K562 (cell line): ENCODE measurements around the gene COPS4. TPM values are rescaled to one million over a fixed set of nuclear protein-coding genes. Genes with fewer than 3 reads are reported as not detected.

ENCODE experiments used
- CBX1 ChIP-seq: sonication (generic); IDR thresholded peaks from 2 replicates; pipeline ENCODE4 v1.6.1; 2016; ENCODE audit warnings: antibody characterized with exemption, low read depth, mild to moderate bottlenecking
- HOXB6 ChIP-seq: fragments of 250-450 bp; sonication (Bioruptor Pico); IDR thresholded peaks from 2 replicates; pipeline ENCODE4 v1.5.1; 2022; ENCODE audit warnings: mild to moderate bottlenecking, borderline replicate concordance
- MED1 ChIP-seq: sonication (generic); formaldehyde crosslinking; IDR thresholded peaks from 2 replicates; pipeline ENCODE4 v1.8.1; 2023; ENCODE audit warnings: missing genetic modification reagents, borderline replicate concordance
- NFIX ChIP-seq: fragments of 250-450 bp; sonication (Bioruptor Pico); IDR thresholded peaks from 2 replicates; pipeline ENCODE4 v1.4.0; 2020; ENCODE audit warnings: low read depth, mild to moderate bottlenecking, moderate library complexity
- RCOR1 ChIP-seq, 2 experiments: IDR thresholded peaks; 2 replicates each; pipeline ENCODE4 v1.6.1; 2012; ENCODE audit warnings: low read depth in 2 of 2, low read length in 2 of 2, borderline replicate concordance in 1 of 2, improper control_type of control experiment in 1 of 2
- RFX7 ChIP-seq: fragments of 250-450 bp; sonication (Bioruptor Pico); IDR thresholded peaks from 2 replicates; pipeline ENCODE4 v1.5.1; 2021; ENCODE audit warnings: mild to moderate bottlenecking
- SMARCA4 ChIP-seq: fragments of 450-650 bp; IDR thresholded peaks from 2 replicates; pipeline ENCODE4 v1.6.1; 2016
- SPI1 ChIP-seq: IDR thresholded peaks from 2 replicates; pipeline ENCODE4 v1.6.1; 2011; ENCODE audit warnings: low read depth, low read length, control low read depth, borderline replicate concordance
- SREBF1 ChIP-seq: fragments of 150-350 bp; IDR thresholded peaks from 2 replicates; pipeline ENCODE4 v1.6.1; 2014; ENCODE audit warnings: antibody characterized with exemption, low read depth, low read length, borderline replicate concordance
- ZNF197 ChIP-seq: fragments of 200-800 bp; sonication (Bioruptor generic); IDR thresholded peaks from 2 replicates; pipeline ENCODE4 v1.6.1; 2016; ENCODE audit warnings: low read depth, missing genetic modification characterization, missing compliant biosample characterization
- ZNF280B ChIP-seq: fragments of 250-450 bp; sonication (Bioruptor Pico); IDR thresholded peaks from 2 replicates; pipeline ENCODE4 v1.5.1; 2021; ENCODE audit warnings: mild to moderate bottlenecking
- ZNF311 ChIP-seq: fragments of 250-450 bp; sonication (Bioruptor Pico); IDR thresholded peaks from 2 replicates; pipeline ENCODE4 v1.4.0; 2020; ENCODE audit warnings: mild to moderate bottlenecking, moderate library complexity
- ZNF507 ChIP-seq: conservative IDR thresholded peaks from 2 replicates; pipeline ENCODE4 v1.6.1; 2017; ENCODE audit warnings: missing genetic modification characterization, missing compliant biosample characterization
- ZNF644 ChIP-seq: fragments of 200-800 bp; sonication (Bioruptor generic); IDR thresholded peaks from 2 replicates; pipeline ENCODE4 v1.6.1; 2016; ENCODE audit warnings: low read depth, missing genetic modification characterization, missing compliant biosample characterization
- ZNF764 ChIP-seq: fragments of 250-450 bp; sonication (Bioruptor Pico); IDR thresholded peaks from 2 replicates; pipeline ENCODE4 v1.4.0; 2020; ENCODE audit warnings: low read depth, mild to moderate bottlenecking, moderate library complexity
- ZNF766 ChIP-seq: fragments of 200-800 bp; sonication (Bioruptor generic); conservative IDR thresholded peaks from 2 replicates; pipeline ENCODE4 v1.6.1; 2016; ENCODE audit warnings: missing genetic modification characterization, missing compliant biosample characterization
- ZSCAN29 ChIP-seq: fragments of 450-650 bp; IDR thresholded peaks from 2 replicates; pipeline ENCODE4 v1.6.1; 2017
- ZZZ3 ChIP-seq: fragments of 450-650 bp; IDR thresholded peaks from 2 replicates; pipeline ENCODE4 v1.6.1; 2016; ENCODE audit warnings: antibody characterized with exemption, mild to moderate bottlenecking, moderate library complexity
- polyA plus RNA-seq, 8 experiments: library from polyadenylated mRNA; depleted of rRNA in 4 of 8; stranded (reverse) in 5 of 8; unstranded in 3 of 8; fragments of >200 nt; fragmentation: Nextera tagmentation in 2 of 8; fragmentation: Illumina TruSeq in 1 of 8; extraction: Ambion mirVana in 2 of 8; extraction: Trizol in 1 of 8; gene quantifications; 2 replicates each; pipeline versions ENCODE4 v1.2.1 to v1.2.3, GENCODE V29; 2011 to 2014; ENCODE audit warnings: inconsistent platforms in 1 of 8, missing spikeins in 1 of 8
- total RNA-seq, 7 experiments: library from RNA; depleted of rRNA in 6 of 7; stranded (reverse); fragments of >200 nt in 6 of 7; fragmentation: Illumina TruSeq in 2 of 7; extraction: Trizol in 2 of 7; gene quantifications; 2 replicates each; pipeline versions ENCODE4 v1.2.1 to v1.2.3, GENCODE V29; 2011 to 2021; ENCODE audit warnings: low replicate concordance in 1 of 7
- TF ChIP-seq, protein P1 (sequence below): fragments of 450-650 bp; conservative IDR thresholded peaks from 2 replicates; pipeline ENCODE4 v1.6.1; 2016; ENCODE audit warnings: missing genetic modification characterization, low read depth, mild to moderate bottlenecking, control low read depth, missing compliant biosample characterization
- TF ChIP-seq, protein P2 (sequence below), 2 experiments: fragments of 250-450 bp in 1 of 2; fragments of 450-650 bp in 1 of 2; sonication (Bioruptor Pico) in 1 of 2; IDR thresholded peaks; 2 replicates each; pipeline versions ENCODE4 v1.6.1 to v1.8.0; 2016 to 2021; ENCODE audit warnings: mild to moderate bottlenecking in 2 of 2, moderate library complexity in 2 of 2, missing compliant biosample characterization in 1 of 2, missing genetic modification characterization in 1 of 2
- TF ChIP-seq, protein P3 (sequence below), 2 experiments: IDR thresholded peaks in 1 of 2; conservative IDR thresholded peaks in 1 of 2; 2 replicates each; pipeline ENCODE4 v1.6.1; 2016; ENCODE audit warnings: low read depth in 2 of 2, mild to moderate bottlenecking in 1 of 2, missing compliant biosample characterization in 1 of 2, missing genetic modification characterization in 1 of 2, moderate library complexity in 1 of 2

COPS4 gene
- total and polyA plus RNA-seq, 9 of the 15 experiments (the other 6 are each of a cell fraction or from before 2014, with no cell fraction given): 44.7 to 180 (median 70.9) TPM

DNA sequence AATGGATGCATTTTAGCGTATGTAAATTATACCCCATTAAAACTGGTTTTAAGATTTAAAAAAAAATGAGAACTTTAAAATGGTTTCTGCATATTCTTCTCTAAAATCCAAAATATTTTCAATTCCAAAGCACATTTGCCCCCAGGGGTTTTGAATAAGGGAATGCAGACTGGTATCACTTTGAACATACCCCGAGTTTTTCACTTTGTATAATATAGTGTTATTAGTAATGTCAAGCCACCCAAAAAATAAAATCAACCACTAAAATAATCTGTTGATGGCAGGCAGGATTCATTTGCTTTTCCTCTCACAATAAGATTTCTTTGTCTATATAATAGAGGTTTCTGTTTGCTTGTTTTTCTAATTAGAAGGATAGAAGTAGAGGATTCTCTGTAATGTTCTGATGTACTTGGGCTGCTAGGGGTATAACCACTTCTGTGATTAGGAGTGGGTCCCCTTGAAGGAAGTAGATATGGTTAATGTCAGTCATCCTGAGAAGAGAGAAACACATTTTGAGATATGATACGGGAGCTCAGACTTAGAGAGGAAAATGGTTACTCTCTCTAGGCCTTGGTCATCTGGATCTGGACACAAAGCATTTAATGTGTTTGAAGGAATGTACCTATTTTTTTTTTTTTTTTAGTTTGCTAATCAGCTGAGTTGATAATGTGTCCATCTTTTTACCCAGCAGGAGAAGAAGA is 15.0 kb upstream of the COPS4 start (continued):
- TF ChIP-seq, protein P1, sequence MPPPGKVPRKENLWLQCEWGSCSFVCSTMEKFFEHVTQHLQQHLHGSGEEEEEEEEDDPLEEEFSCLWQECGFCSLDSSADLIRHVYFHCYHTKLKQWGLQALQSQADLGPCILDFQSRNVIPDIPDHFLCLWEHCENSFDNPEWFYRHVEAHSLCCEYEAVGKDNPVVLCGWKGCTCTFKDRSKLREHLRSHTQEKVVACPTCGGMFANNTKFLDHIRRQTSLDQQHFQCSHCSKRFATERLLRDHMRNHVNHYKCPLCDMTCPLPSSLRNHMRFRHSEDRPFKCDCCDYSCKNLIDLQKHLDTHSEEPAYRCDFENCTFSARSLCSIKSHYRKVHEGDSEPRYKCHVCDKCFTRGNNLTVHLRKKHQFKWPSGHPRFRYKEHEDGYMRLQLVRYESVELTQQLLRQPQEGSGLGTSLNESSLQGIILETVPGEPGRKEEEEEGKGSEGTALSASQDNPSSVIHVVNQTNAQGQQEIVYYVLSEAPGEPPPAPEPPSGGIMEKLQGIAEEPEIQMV (tag): no peak
- no peak for TF ChIP-seq MED1 (CRISPR knock-in tag)
- peak; percentile 34; the same call in 1 of the 2 replicates for TF ChIP-seq ZNF766
- TF ChIP-seq ZNF764: no peak
- no peak for TF ChIP-seq ZNF197
- no peak for TF ChIP-seq ZNF311 (CRISPR knock-in tag)
- TF ChIP-seq, protein P2, sequence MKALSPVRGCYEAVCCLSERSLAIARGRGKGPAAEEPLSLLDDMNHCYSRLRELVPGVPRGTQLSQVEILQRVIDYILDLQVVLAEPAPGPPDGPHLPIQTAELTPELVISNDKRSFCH (CRISPR knock-in tag; IDR thresholded peaks at IDR 0.05): no peak
- TF ChIP-seq, protein P2 (tag; IDR thresholded peaks at IDR 0.05): no peak
- TF ChIP-seq SREBF1: no peak
- no peak for TF ChIP-seq SPI1
- TF ChIP-seq CBX1: no peak
- no peak for TF ChIP-seq ZZZ3
- TF ChIP-seq HOXB6 (CRISPR knock-in tag): no peak
- no peak for TF ChIP-seq ZSCAN29
- TF ChIP-seq SMARCA4: peak; percentile 86
- TF ChIP-seq ZNF280B (CRISPR knock-in tag): no peak
- TF ChIP-seq ZNF644 (tag): no peak
- TF ChIP-seq, protein P3, sequence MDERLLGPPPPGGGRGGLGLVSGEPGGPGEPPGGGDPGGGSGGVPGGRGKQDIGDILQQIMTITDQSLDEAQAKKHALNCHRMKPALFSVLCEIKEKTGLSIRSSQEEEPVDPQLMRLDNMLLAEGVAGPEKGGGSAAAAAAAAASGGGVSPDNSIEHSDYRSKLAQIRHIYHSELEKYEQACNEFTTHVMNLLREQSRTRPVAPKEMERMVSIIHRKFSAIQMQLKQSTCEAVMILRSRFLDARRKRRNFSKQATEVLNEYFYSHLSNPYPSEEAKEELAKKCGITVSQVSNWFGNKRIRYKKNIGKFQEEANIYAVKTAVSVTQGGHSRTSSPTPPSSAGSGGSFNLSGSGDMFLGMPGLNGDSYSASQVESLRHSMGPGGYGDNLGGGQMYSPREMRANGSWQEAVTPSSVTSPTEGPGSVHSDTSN (CRISPR knock-in tag; IDR thresholded peaks at IDR 0.05; ENCODE audit: low read depth): no peak
- TF ChIP-seq, protein P3 (tag; conservative IDR thresholded peaks at IDR 0.05; ENCODE audit: low read depth): 0 out of 2 replicates have a peak, but pooled peaks have one; percentile 35
- TF ChIP-seq ZNF507 (tag): no peak
- TF ChIP-seq NFIX (CRISPR knock-in tag): no peak
- 0 out of 4 replicates have a peak, but pooled peaks of 1 of the 2 experiments have one; percentile 33 for TF ChIP-seq RCOR1 (IDR thresholded peaks at IDR 0.05; ENCODE audit: borderline replicate concordance in 1 of 2, low read depth in 2 of 2, low read length in 2 of 2)
- no peak for TF ChIP-seq RFX7 (CRISPR knock-in tag)
